Fibroblast of pulmonary artery (primary cell): Measurements from ENCODE around the gene MYL3.

Source experiments
- DNase-seq: peaks from one replicate; pipeline ENCODE4 v3.0.0-alpha.2; 2010; ENCODE audit warnings: low read depth
- H3K4me3 ChIP-seq: replicated peaks from 2 replicates; pipeline ENCODE4 v1.5.1; 2011; ENCODE audit warnings: low read depth, mild to moderate bottlenecking, control low read depth, low read length, moderate library complexity
- CTCF ChIP-seq: IDR thresholded peaks from 2 replicates; pipeline ENCODE4 v1.5.1; 2011; ENCODE audit warnings: mild to moderate bottlenecking, control low read depth, low read length, inconsistent platforms; ENCODE audit errors: missing control alignments

Gene MYL3

GRCh38 chr3:46877406-46878125, 14.3 kb upstream of the MYL3 start, which contains the start of gene PTH1R:
Gene PTH1R (plus strand): TSS chr3:46877721. CDS start chr3:46883560, 5,839 bp downstream.
- no peak within 1 kb of the TSS for H3K4me3 ChIP-seq
- TF ChIP-seq CTCF = no peak
- DNase-seq = no peak

- TF ChIP-seq CTCF = no peak
- no peak for DNase-seq
- no peak overlapping the region for H3K4me3 ChIP-seq
These were observed 13.4 kb upstream of the MYL3 start for GRCh38 chr3:46876313-46877300.

- no peak for DNase-seq
- TF ChIP-seq CTCF = no peak
- H3K4me3 ChIP-seq = no peak overlapping the region
These were observed 12.3 kb upstream of the MYL3 start for GRCh38 chr3:46875560-46875959.

- TF ChIP-seq CTCF = no peak
- no peak overlapping the region for H3K4me3 ChIP-seq
- no peak for DNase-seq
These were observed 11.2 kb upstream of the MYL3 start for GRCh38 chr3:46874430-46874829.

- no peak for DNase-seq
- H3K4me3 ChIP-seq = no peak overlapping the region
- TF ChIP-seq CTCF = no peak
These were observed 10.3 kb upstream of the MYL3 start for GRCh38 chr3:46873521-46873920.

GRCh38 chr3:46871222-46871621, 8.0 kb upstream of the MYL3 start:
- no peak overlapping the region for H3K4me3 ChIP-seq
- peak; percentile 48 for DNase-seq

More at GRCh38 chr3:46871222-46871621, 8.0 kb upstream of the MYL3 start:
- no peak for TF ChIP-seq CTCF
